HepG2 (cell line): ENCODE results near the gene RRP12. TPM values are rescaled to one million over a fixed set of nuclear protein-coding genes. Genes with fewer than 3 reads are reported as not detected.

Source experiments
- AGO1 ChIP-seq: fragments of 200-400 bp; formaldehyde crosslinking; IDR thresholded peaks from 2 replicates; pipeline ENCODE4 v1.6.1; 2017; ENCODE audit warnings: mild to moderate bottlenecking, low read depth, low read length, moderate library complexity; ENCODE audit not compliant: poor library complexity, severe bottlenecking
- ELF3 ChIP-seq: IDR thresholded peaks from 2 replicates; pipeline ENCODE4 v1.6.1; 2016; ENCODE audit warnings: missing genetic modification reagents, missing compliant biosample characterization
- GABPB1 ChIP-seq: IDR thresholded peaks from 2 replicates; pipeline ENCODE4 v1.6.1; 2016; ENCODE audit warnings: mild to moderate bottlenecking, missing genetic modification reagents, moderate library complexity, missing compliant biosample characterization
- HDAC2 ChIP-seq: sonication (generic); formaldehyde crosslinking; IDR thresholded peaks from 2 replicates; pipeline ENCODE4 v1.4.0; 2020; ENCODE audit warnings: missing genetic modification reagents
- KDM3A ChIP-seq: IDR thresholded peaks from 2 replicates; pipeline ENCODE4 v1.6.1; 2018; ENCODE audit warnings: low read depth, missing compliant biosample characterization
- NRL ChIP-seq: sonication (generic); formaldehyde crosslinking; IDR thresholded peaks from 2 replicates; pipeline ENCODE4 v1.5.0; 2020; ENCODE audit warnings: missing genetic modification reagents, mild to moderate bottlenecking, moderate library complexity, borderline replicate concordance
- SOX13 ChIP-seq, 3 experiments: fragments of 450-650 bp in 1 of 3; sonication (generic) in 1 of 3; formaldehyde crosslinking in 1 of 3; IDR thresholded peaks in 2 of 3; conservative IDR thresholded peaks in 1 of 3; 2 replicates each; pipeline versions ENCODE4 v1.5.0 to v1.6.1; 2016 to 2020; ENCODE audit warnings: antibody characterized with exemption in 1 of 3, mild to moderate bottlenecking in 1 of 3, missing compliant biosample characterization in 1 of 3, missing genetic modification reagents in 1 of 3, moderate library complexity in 1 of 3
- TCF7L2 ChIP-seq: IDR thresholded peaks from 2 replicates; pipeline ENCODE4 v1.6.1; 2011; ENCODE audit warnings: mild to moderate bottlenecking, low read depth, low read length, moderate library complexity
- ZNF224 ChIP-seq: sonication (generic); formaldehyde crosslinking; IDR thresholded peaks from 2 replicates; pipeline ENCODE4 v1.5.0; 2020; ENCODE audit warnings: mild to moderate bottlenecking, missing genetic modification reagents
- ZNF24 ChIP-seq: fragments of 450-650 bp; IDR thresholded peaks from 2 replicates; pipeline ENCODE4 v1.6.1; 2017; ENCODE audit warnings: antibody characterized with exemption, mild to moderate bottlenecking
- ZNF251 ChIP-seq: sonication (generic); formaldehyde crosslinking; IDR thresholded peaks from 2 replicates; pipeline ENCODE4 v1.9.0; 2021; ENCODE audit warnings: mild to moderate bottlenecking, missing genetic modification reagents
- ZNF335 ChIP-seq: sonication (generic); formaldehyde crosslinking; IDR thresholded peaks from 2 replicates; pipeline ENCODE4 v1.4.0; 2020; ENCODE audit warnings: missing genetic modification reagents
- ZNF337 ChIP-seq: sonication (generic); formaldehyde crosslinking; IDR thresholded peaks from 2 replicates; pipeline ENCODE4 v1.5.1; 2020; ENCODE audit warnings: missing genetic modification reagents, low read depth, mild to moderate bottlenecking, borderline replicate concordance
- ZNF546 ChIP-seq: sonication (generic); formaldehyde crosslinking; conservative IDR thresholded peaks from 2 replicates; pipeline ENCODE4 v1.8.1; 2023; ENCODE audit warnings: mild to moderate bottlenecking, missing genetic modification reagents
- ZNF598 ChIP-seq: sonication (generic); formaldehyde crosslinking; IDR thresholded peaks from 2 replicates; pipeline ENCODE4 v1.5.1; 2020; ENCODE audit warnings: mild to moderate bottlenecking, missing genetic modification reagents, borderline replicate concordance
- ZNF7 ChIP-seq: IDR thresholded peaks from 2 replicates; pipeline ENCODE4 v1.6.1; 2016; ENCODE audit warnings: missing biosample characterization, missing genetic modification reagents
- ZNF713 ChIP-seq: sonication (generic); formaldehyde crosslinking; IDR thresholded peaks from 2 replicates; pipeline ENCODE4 v1.4.0; 2020; ENCODE audit warnings: mild to moderate bottlenecking, missing genetic modification reagents
- ZNF724P ChIP-seq: sonication (generic); formaldehyde crosslinking; IDR thresholded peaks from 2 replicates; pipeline ENCODE4 v1.8.0; 2022; ENCODE audit warnings: missing genetic modification reagents, borderline replicate concordance
- ZNF776 ChIP-seq: sonication (generic); formaldehyde crosslinking; IDR thresholded peaks from 2 replicates; pipeline ENCODE4 v1.4.0; 2020; ENCODE audit warnings: mild to moderate bottlenecking, missing genetic modification reagents
- ZZZ3 ChIP-seq: sonication (generic); formaldehyde crosslinking; IDR thresholded peaks from 2 replicates; pipeline ENCODE4 v1.4.0; 2020; ENCODE audit warnings: missing genetic modification reagents, mild to moderate bottlenecking, borderline replicate concordance
- polyA plus RNA-seq, 8 experiments: library from polyadenylated mRNA; depleted of rRNA in 3 of 8; stranded (reverse) in 7 of 8; unstranded in 1 of 8; fragments of >200 nt; fragmentation: Illumina TruSeq in 4 of 8; extraction: Trizol in 4 of 8; gene quantifications; 2 replicates each; pipeline versions ENCODE4 v1.2.1 to v1.2.3, GENCODE V29; 2011 to 2016; ENCODE audit warnings: low read depth in 4 of 8, missing spikeins in 1 of 8, mixed read lengths in 1 of 8; ENCODE audit not compliant: insufficient read depth in 1 of 8
- total RNA-seq, 5 experiments: library from RNA; depleted of rRNA; stranded (reverse); fragments of >200 nt; fragmentation: Illumina TruSeq; extraction: Trizol; gene quantifications; 2 replicates each; pipeline ENCODE4 v1.2.3, GENCODE V29; 2016; ENCODE audit warnings: low read depth in 1 of 5
- TF ChIP-seq, protein P1 (sequence below): IDR thresholded peaks from 2 replicates; pipeline ENCODE4 v1.6.1; 2016; ENCODE audit warnings: control low read depth
- TF ChIP-seq, protein P2 (sequence below): sonication (generic); formaldehyde crosslinking; IDR thresholded peaks from 2 replicates; pipeline ENCODE4 v1.4.0; 2020; ENCODE audit warnings: missing genetic modification reagents
- TF ChIP-seq, protein P3 (sequence below): sonication (generic); formaldehyde crosslinking; IDR thresholded peaks from 2 replicates; pipeline ENCODE4 v1.5.0; 2020; ENCODE audit warnings: missing genetic modification reagents, mild to moderate bottlenecking, borderline replicate concordance
- TF ChIP-seq, protein P4 (sequence below): sonication (generic); formaldehyde crosslinking; IDR thresholded peaks from 2 replicates; pipeline ENCODE4 v1.4.0; 2020; ENCODE audit warnings: missing genetic modification reagents, mild to moderate bottlenecking, borderline replicate concordance

The RRP12 gene
- total and polyA plus RNA-seq, 2 of the 13 experiments (the other 11 are each of a cell fraction or from before 2014, with no cell fraction given) = 13.2 to 39.4 TPM

- TF ChIP-seq ZNF724P (CRISPR knock-in tag) (no peak), TCF7L2 (no peak), KDM3A (CRISPR knock-in tag) (0 out of 2 replicates have a peak, but pooled peaks have one; percentile 8), ELF3 (CRISPR knock-in tag) (peak; percentile 39; the same call in 1 of the 2 replicates), SOX13 (IDR thresholded peaks at IDR 0.05) (no peak), SOX13 (CRISPR knock-in tag; conservative IDR thresholded peaks at IDR 0.05 in 1 of 2, IDR thresholded peaks at IDR 0.05 in 1 of 2) (no peak), ZNF224 (peak; percentile 75; the same call in 1 of the 2 replicates), NRL (CRISPR knock-in tag) (peak; percentile 84), ZNF335 (CRISPR knock-in tag) (no peak), AGO1 (peak; percentile 10), ZNF598 (peak; percentile 43; the same call in 1 of the 2 replicates), ZNF24 (no peak), ZZZ3 (CRISPR knock-in tag) (no peak), ZNF7 (no peak), ZNF713 (no peak), ZNF546 (CRISPR knock-in tag) (no peak), ZNF251 (CRISPR knock-in tag) (no peak), ZNF337 (CRISPR knock-in tag) (no peak), HDAC2 (CRISPR knock-in tag) (no peak), GABPB1 (0 out of 2 replicates have a peak, but pooled peaks have one; percentile 41), ZNF776 (CRISPR knock-in tag) (no peak)
- TF ChIP-seq, protein P1, sequence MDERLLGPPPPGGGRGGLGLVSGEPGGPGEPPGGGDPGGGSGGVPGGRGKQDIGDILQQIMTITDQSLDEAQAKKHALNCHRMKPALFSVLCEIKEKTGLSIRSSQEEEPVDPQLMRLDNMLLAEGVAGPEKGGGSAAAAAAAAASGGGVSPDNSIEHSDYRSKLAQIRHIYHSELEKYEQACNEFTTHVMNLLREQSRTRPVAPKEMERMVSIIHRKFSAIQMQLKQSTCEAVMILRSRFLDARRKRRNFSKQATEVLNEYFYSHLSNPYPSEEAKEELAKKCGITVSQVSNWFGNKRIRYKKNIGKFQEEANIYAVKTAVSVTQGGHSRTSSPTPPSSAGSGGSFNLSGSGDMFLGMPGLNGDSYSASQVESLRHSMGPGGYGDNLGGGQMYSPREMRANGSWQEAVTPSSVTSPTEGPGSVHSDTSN (CRISPR knock-in tag) = no peak
- TF ChIP-seq, protein P2, sequence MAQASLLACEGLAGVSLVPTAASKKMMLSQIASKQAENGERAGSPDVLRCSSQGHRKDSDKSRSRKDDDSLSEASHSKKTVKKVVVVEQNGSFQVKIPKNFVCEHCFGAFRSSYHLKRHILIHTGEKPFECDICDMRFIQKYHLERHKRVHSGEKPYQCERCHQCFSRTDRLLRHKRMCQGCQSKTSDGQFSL = no peak
- TF ChIP-seq, protein P3, sequence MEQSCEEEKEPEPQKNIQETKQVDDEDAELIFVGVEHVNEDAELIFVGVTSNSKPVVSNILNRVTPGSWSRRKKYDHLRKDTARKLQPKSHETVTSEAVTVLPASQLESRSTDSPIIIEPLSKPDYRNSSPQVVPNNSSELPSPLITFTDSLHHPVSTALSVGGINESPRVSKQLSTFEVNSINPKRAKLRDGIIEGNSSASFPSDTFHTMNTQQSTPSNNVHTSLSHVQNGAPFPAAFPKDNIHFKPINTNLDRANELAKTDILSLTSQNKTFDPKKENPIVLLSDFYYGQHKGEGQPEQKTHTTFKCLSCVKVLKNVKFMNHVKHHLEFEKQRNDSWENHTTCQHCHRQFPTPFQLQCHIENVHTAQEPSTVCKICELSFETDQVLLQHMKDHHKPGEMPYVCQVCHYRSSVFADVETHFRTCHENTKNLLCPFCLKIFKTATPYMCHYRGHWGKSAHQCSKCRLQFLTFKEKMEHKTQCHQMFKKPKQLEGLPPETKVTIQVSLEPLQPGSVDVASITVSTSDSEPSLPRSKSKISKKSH (CRISPR knock-in tag) = peak; percentile 62; the same call in 1 of the 2 replicates
- TF ChIP-seq, protein P4, sequence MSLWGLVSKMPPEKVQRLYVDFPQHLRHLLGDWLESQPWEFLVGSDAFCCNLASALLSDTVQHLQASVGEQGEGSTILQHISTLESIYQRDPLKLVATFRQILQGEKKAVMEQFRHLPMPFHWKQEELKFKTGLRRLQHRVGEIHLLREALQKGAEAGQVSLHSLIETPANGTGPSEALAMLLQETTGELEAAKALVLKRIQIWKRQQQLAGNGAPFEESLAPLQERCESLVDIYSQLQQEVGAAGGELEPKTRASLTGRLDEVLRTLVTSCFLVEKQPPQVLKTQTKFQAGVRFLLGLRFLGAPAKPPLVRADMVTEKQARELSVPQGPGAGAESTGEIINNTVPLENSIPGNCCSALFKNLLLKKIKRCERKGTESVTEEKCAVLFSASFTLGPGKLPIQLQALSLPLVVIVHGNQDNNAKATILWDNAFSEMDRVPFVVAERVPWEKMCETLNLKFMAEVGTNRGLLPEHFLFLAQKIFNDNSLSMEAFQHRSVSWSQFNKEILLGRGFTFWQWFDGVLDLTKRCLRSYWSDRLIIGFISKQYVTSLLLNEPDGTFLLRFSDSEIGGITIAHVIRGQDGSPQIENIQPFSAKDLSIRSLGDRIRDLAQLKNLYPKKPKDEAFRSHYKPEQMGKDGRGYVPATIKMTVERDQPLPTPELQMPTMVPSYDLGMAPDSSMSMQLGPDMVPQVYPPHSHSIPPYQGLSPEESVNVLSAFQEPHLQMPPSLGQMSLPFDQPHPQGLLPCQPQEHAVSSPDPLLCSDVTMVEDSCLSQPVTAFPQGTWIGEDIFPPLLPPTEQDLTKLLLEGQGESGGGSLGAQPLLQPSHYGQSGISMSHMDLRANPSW (CRISPR knock-in tag) = no peak
Measured at GRCh38 chr10:97333601-97334369, 67.4 kb downstream of the RRP12 start (continued).
